RWPE1 (cell line): ENCODE measurements around the gene TMEM52.

Source experiments
- CTCF ChIA-PET: fragments of 350-600 bp; sonication (Branson Sonifier 250); formaldehyde crosslinking; extraction: SDS; loops from one replicate; lab custom pipeline; 2021; lab: Yijun Ruan, JAX
- POLR2A ChIA-PET: fragments of 400-600 bp; formaldehyde crosslinking; extraction: SDS; loops from one replicate; lab custom pipeline; 2020; ENCODE audit warnings: antibody characterized with exemption; ENCODE audit not compliant: low non-redundant PET; lab: Yijun Ruan, JAX
- DNase-seq: peaks from one replicate; pipeline ENCODE4 v3.0.0; 2012; ENCODE audit warnings: low spot score
- H3K27ac ChIP-seq: fragments of 450-650 bp; 2 replicates; pipeline ENCODE4 v1.5.1; 2017
- TF ChIP-seq, protein P1 (sequence below): fragments of 450-650 bp; conservative IDR thresholded peaks from 2 replicates; pipeline ENCODE4 v1.5.1; 2017; ENCODE audit warnings: low read depth, mild to moderate bottlenecking

TMEM52 gene

DNA sequence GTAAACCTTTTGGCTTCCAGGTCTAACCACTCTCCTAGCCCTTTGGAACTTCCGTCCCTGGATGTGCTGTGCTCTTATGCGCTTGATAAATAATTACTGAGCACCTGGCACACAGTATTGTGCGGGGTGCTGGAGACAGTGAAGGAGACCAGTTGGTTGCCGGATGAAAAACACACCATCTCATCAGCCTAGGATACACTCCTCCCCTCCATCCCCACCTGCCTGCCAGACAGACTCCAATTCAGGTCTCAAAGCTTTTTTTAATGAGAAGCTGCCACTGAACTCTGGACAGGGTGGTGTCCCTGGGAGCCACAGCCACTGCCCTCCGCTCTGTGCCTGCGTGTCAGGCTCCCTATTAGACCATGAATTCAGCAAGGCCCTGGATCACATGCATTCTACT lies 37.4 kb downstream of the TMEM52 start:
- no peak for DNase-seq

DNA sequence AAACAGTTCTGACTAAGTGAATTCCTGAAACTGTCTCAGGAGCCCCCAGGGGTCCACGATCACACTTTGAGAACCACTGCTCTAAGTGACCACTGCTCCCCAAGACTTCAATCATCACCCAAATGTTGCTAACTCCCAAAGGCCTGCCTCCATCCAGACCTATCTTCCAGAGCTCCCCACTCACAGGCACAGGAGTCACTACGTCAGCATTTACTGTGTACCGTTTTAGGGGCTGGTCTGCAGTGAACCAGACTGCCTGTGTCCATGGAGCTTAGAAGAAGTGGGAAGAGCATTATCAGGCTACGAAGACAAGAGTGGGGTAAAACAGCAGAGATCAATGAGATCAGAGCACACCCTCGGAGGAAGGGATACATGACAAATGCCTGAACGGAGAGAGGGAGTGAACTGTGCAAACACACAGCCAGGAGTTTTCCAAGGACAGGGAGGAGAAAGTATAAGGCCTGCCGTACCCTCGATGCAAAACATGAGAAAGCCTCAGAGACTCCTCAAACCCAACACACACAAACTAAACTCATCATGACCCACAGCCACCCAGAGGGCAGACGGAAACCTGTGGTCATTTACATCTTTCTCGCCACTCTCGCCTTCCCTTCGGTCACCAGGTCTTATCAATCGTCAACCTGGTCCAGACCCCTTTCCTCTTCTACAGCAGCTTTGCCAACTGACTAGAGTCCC lies 38.3 kb downstream of the TMEM52 start:
- DNase-seq = no peak
- CTCF ChIA-PET = interaction anchor here (0.6 to 1.0 kb wide), 3 partner anchors 25 to 42 kb away, joined by 3 to 6 read pairs (median 4); no protein-coding TSS in a partner anchor
- TF ChIP-seq, protein P1, sequence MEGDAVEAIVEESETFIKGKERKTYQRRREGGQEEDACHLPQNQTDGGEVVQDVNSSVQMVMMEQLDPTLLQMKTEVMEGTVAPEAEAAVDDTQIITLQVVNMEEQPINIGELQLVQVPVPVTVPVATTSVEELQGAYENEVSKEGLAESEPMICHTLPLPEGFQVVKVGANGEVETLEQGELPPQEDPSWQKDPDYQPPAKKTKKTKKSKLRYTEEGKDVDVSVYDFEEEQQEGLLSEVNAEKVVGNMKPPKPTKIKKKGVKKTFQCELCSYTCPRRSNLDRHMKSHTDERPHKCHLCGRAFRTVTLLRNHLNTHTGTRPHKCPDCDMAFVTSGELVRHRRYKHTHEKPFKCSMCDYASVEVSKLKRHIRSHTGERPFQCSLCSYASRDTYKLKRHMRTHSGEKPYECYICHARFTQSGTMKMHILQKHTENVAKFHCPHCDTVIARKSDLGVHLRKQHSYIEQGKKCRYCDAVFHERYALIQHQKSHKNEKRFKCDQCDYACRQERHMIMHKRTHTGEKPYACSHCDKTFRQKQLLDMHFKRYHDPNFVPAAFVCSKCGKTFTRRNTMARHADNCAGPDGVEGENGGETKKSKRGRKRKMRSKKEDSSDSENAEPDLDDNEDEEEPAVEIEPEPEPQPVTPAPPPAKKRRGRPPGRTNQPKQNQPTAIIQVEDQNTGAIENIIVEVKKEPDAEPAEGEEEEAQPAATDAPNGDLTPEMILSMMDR = no peak
- no peak overlapping the region for H3K27ac ChIP-seq
- POLR2A ChIA-PET = no interaction called here

More for the DNA sequence above, 37.4 kb downstream of the TMEM52 start:
- CTCF ChIA-PET = no interaction called here
- TF ChIP-seq, protein P1 = no peak
- peak overlapping the region; percentile 28 for H3K27ac ChIP-seq
- POLR2A ChIA-PET = no interaction called here

DNA sequence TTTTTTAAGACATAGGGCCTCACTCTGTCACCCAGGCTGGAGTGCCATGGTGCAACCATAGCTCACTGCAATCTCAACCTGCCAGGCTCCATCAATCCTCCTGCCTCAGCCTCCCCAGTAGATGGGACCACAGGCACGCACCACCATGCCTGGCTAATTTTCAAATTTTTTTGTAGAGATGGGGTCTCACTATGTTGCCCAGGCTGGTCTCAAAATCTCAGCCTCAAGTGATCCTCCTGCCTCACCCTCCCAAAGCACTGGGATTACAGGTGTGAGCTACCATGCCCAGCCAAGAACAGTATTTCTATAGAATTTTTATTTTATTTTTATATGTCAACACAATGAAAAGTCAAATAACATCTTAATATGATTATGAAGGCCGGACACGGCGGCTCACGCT lies 39.1 kb downstream of the TMEM52 start:
- TF ChIP-seq, protein P1 = no peak
- DNase-seq = no peak
- POLR2A ChIA-PET = interaction anchor here (0.6 kb wide), 1 partner anchor 14 kb away, joined by 4 read pairs; no protein-coding TSS in a partner anchor
- CTCF ChIA-PET = interaction anchor here (1.0 kb wide), 1 partner anchor 26 kb away, joined by 6 read pairs; no protein-coding TSS in a partner anchor
- no peak overlapping the region for H3K27ac ChIP-seq

DNA sequence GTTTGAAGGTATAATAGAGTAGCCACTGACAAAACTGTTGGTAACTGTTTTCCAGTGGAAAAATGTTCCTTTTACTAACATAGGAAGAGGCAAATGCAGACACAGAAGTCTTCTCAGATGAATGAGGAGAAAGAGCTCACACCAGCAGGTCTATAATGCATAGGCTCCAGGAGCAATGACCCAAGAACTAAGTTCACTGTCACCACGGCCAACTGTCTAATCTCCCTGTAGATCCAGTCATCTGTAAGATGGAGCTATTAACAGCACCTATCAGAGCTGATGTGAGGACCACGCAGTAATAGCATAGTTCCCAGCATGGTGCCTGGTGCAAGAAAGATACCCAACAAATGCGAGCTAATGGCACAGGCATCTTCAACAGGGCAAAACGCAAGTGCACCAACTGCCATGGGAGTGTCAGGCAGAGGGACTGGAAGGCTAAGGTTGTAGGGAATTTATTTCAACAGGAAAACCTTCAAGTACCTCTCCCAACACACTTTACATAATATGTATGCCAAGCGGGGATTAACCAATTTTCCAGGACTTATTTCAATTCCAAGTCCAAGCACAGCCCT lies 41.1 kb downstream of the TMEM52 start:
- POLR2A ChIA-PET = no interaction called here
- TF ChIP-seq, protein P1 = no peak
- CTCF ChIA-PET = interaction anchor here (0.7 kb wide), 1 partner anchor 158 kb away, joined by 3 read pairs; no protein-coding TSS in a partner anchor
- H3K27ac ChIP-seq = no peak overlapping the region
- DNase-seq = no peak

DNA sequence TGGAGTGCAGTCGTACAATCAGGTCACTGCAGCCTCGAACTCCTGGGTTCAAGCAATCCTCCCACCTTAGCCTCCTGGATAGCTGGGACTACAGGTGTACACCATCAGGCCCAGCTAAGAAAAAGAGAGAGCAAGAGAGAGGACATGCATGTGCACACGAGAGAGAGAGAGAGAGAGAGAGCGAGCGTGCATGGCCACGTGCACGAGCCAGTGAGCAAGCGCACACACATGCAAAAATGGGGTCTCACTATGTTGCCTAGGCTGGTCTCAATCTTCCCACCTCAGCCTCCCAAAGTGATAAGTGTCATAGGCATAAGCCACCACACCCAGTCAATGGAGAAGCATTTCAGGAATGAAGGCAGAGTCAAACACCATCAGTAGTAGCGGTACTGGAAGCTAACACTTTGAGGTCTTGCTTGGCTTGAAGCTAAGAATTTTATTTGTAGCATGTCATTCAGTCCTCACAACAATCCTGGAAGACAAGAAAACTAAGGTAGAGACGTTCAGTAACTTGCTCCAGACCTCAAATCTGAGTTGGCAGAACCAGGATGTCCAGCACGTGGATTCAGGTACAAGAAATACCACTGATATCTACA lies 42.6 kb downstream of the TMEM52 start:
- CTCF ChIA-PET = interaction anchor here (0.8 kb wide), 1 partner anchor 32 kb away, joined by 3 read pairs; no protein-coding TSS in a partner anchor
- TF ChIP-seq, protein P1 = no peak
- no peak for DNase-seq
- POLR2A ChIA-PET = no interaction called here
- H3K27ac ChIP-seq = no peak overlapping the region

DNA sequence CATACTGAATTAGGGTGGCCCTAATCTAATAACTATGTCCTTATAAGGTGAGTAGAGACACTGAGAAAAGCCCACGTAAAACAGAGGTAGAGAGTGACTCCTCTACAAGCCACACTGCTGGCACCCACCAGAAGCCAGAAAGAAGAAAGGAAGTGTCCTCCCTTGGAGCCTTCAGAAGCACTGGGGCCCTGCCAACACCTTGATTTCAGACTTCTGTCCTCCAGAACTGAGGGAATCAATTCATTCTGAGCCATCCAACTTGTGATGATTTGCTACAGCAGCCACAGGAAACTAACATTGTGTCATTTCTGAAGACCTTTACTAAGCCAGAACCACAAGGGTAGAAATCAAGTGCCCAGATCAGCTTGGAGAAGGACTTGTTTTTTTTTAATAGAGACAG lies 43.1 kb downstream of the TMEM52 start:
- TF ChIP-seq, protein P1 = no peak
- DNase-seq = no peak
- H3K27ac ChIP-seq = no peak overlapping the region
- ChIA-PET POLR2A (no interaction called here), CTCF (no interaction called here)
